WERI-Rb-1 (cell line): Measurements from ENCODE around the gene PPP3CA.

ENCODE experiments used
- DNase-seq: peaks from one replicate; pipeline ENCODE4 v3.0.0-alpha.2; 2020
- H3K27ac ChIP-seq: fragments of 250-450 bp; sonication (Bioruptor Pico); 2 replicates; pipeline ENCODE4 v1.5.1; 2020; ENCODE audit warnings: mild to moderate bottlenecking, moderate library complexity
- H3K27me3 ChIP-seq: fragments of 250-450 bp; sonication (Bioruptor Pico); 2 replicates; pipeline ENCODE4 v1.5.1; 2021; ENCODE audit warnings: mild to moderate bottlenecking, low read depth, moderate library complexity; ENCODE audit not compliant: insufficient read depth, severe bottlenecking
- H3K36me3 ChIP-seq: fragments of 250-450 bp; sonication (Bioruptor Pico); 2 replicates; pipeline ENCODE4 v1.5.1; 2020; ENCODE audit warnings: mild to moderate bottlenecking, moderate library complexity
- H3K4me3 ChIP-seq: 2 replicates; pipeline ENCODE4 v1.5.1; 2011; ENCODE audit warnings: low read depth, mild to moderate bottlenecking, control low read depth, low read length
- H3K9me3 ChIP-seq: fragments of 250-450 bp; sonication (Bioruptor Pico); 2 replicates; pipeline ENCODE4 v1.5.1; 2021; ENCODE audit warnings: mild to moderate bottlenecking, moderate library complexity; ENCODE audit not compliant: severe bottlenecking
- TF ChIP-seq, protein P1 (sequence below): IDR thresholded peaks from 2 replicates; pipeline ENCODE4 v1.5.1; 2011; ENCODE audit warnings: low read depth, mild to moderate bottlenecking, control low read depth, inconsistent platforms, low read length

The PPP3CA gene

DNA sequence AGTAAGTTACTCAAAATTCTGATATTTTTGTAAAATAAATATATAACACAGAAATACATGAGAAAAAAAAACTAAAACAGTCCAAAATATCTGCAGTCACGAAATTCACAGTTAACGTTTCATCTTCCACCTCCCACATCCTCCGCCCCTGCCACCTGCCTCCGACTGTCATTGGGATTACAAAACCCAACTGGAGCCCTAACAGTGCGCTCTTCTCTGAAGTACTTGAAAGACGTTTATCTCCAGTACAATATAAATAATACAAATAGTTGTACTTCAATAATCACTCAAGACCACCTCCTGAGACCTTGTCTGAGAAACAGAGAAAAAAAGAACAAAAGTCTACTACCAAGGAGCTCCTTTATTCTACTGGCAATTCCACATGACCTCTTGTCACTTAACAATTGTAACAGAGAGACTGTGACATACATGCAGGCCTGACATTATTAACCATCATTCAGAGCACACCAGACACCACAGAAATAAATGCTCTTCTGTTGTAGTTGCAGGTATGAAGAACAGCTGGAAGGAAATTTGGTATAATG is 280.6 kb downstream of the PPP3CA start:
- DNase-seq, result peak; percentile 20
- H3K36me3 ChIP-seq, result no peaks in the 10 kb centered on the region

DNA sequence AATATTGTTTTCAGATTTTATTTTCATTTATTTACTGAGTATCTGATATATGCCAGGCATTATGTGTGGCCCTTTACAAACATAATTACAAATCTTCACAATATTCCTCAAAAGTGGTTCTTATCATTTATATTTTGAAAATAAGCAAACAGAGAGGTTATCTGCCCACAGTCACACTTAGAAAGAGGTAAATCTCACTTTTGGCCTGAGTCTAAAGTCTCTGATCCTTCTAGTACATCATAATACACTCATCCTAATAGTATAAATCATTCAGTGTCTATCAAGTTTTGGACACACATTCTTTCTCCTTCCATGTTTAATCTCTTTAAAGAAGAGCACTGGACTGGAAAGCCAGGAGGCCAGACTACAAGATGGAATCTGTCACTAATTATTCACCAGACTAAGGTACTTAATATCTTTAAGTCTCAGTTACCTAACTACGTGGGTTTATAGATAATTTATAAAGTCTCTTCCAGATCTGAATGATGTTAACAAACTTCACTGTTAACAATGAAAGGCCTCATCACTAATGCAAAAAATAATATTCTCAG is 281.3 kb downstream of the PPP3CA start:
- TF ChIP-seq, protein P1, sequence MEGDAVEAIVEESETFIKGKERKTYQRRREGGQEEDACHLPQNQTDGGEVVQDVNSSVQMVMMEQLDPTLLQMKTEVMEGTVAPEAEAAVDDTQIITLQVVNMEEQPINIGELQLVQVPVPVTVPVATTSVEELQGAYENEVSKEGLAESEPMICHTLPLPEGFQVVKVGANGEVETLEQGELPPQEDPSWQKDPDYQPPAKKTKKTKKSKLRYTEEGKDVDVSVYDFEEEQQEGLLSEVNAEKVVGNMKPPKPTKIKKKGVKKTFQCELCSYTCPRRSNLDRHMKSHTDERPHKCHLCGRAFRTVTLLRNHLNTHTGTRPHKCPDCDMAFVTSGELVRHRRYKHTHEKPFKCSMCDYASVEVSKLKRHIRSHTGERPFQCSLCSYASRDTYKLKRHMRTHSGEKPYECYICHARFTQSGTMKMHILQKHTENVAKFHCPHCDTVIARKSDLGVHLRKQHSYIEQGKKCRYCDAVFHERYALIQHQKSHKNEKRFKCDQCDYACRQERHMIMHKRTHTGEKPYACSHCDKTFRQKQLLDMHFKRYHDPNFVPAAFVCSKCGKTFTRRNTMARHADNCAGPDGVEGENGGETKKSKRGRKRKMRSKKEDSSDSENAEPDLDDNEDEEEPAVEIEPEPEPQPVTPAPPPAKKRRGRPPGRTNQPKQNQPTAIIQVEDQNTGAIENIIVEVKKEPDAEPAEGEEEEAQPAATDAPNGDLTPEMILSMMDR, result no peak
- no peaks in the 10 kb centered on the region for H3K36me3 ChIP-seq
- no peaks in the 10 kb centered on the region for H3K9me3 ChIP-seq
- no peaks in the 10 kb centered on the region for H3K27me3 ChIP-seq
- peak; percentile 24 for DNase-seq
- H3K27ac ChIP-seq, result peak overlapping the region; percentile 20
- H3K4me3 ChIP-seq, result no peak overlapping the region

More for the DNA sequence above, 280.6 kb downstream of the PPP3CA start:
- TF ChIP-seq, protein P1, result no peak
- Histone ChIP-seq H3K27me3 (no peaks in the 10 kb centered on the region), H3K9me3 (no peaks in the 10 kb centered on the region), H3K27ac (peak overlapping the region; percentile 20; the same call in 1 of the 2 replicates), H3K4me3 (no peak overlapping the region)

DNA sequence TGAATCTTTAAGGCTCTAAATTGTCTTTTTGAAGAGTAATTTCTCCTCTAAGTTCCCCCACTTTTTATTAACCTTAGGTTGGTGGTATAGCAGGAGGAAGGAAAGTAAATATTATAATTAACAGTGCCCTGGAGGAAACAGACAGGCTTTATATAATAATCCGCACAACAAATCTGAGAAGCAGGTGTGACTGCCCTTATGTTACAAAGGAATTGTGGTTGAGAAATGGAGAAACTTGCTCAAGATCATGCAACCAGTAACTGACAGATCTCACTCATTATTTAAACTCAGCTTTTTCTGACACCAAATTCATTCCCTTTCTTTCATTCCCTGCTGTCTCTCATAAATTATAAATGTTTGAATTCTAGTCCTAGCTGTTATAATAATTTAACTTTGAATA is 282.0 kb downstream of the PPP3CA start:
- no peak for DNase-seq
- H3K36me3 ChIP-seq, result no peaks in the 10 kb centered on the region
- no peak overlapping the region for H3K4me3 ChIP-seq
- no peaks in the 10 kb centered on the region for H3K27me3 ChIP-seq
- TF ChIP-seq, protein P1, result no peak
- peak overlapping the region; percentile 13 for H3K27ac ChIP-seq
- H3K9me3 ChIP-seq, result no peaks in the 10 kb centered on the region

DNA sequence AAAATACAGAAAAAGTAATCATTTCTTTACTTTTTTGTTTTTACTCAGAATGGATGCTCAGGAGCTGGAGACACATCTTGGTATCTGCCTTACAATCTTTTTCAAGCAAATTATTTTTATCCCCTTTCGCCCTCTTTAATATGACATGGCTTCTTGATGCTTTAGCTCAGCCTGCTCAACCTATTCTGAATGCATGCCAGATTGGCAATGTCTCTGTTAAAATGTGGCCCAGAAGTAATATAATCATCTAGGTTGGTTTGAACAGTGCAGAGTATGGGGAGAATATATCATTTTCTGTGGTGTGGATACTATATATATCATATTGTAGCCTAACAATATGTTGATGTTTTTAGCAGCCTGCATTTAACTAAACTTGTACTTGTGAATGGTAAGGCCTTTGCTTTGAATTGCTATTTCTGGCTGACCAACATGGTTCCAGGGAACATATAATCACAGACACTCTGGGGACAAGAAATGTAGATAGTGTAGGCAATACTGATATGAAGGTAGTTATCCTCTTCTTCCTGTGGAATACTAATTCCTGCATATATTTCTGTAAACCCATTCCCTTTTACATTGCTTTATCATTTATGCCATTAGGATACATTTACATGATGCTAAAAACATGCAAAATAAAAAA is 282.7 kb downstream of the PPP3CA start:
- DNase-seq, result no peak
- Histone ChIP-seq H3K4me3 (no peak overlapping the region), H3K9me3 (no peaks in the 10 kb centered on the region), H3K27ac (peak overlapping the region; percentile 13; the same call in 1 of the 2 replicates), H3K27me3 (no peaks in the 10 kb centered on the region), H3K36me3 (no peaks in the 10 kb centered on the region)
- TF ChIP-seq, protein P1, result no peak

DNA sequence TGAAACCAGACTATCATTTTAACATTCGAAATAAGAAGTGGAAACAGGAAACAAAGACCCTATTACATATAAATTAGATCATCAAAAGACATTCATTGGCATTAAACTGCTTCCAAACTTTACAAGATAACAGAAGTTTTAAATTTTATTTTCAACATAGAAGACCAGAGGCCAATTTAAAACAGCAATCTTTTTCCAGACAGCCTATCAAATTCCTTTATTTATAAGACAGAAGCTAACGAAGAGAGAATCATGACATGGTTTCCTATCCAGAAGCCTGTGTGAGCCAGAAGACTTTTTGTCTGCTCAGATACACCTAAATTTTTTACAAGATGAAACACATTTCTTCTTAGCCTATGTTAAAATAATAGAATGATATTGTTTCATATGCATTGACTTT is 291.9 kb downstream of the PPP3CA start:
- Histone ChIP-seq H3K4me3 (no peak overlapping the region), H3K27me3 (no peaks in the 10 kb centered on the region), H3K9me3 (no peaks in the 10 kb centered on the region), H3K27ac (no peak overlapping the region), H3K36me3 (no peaks in the 10 kb centered on the region)
- DNase-seq, result no peak
- TF ChIP-seq, protein P1, result no peak
